ENCODE data around the gene PI16. TPM values are rescaled to one million over a fixed set of nuclear protein-coding genes. Genes with fewer than 3 reads are reported as not detected.

Gene PI16
- total RNA-seq, 1 donor from 2014 or later, result not detected

DNA sequence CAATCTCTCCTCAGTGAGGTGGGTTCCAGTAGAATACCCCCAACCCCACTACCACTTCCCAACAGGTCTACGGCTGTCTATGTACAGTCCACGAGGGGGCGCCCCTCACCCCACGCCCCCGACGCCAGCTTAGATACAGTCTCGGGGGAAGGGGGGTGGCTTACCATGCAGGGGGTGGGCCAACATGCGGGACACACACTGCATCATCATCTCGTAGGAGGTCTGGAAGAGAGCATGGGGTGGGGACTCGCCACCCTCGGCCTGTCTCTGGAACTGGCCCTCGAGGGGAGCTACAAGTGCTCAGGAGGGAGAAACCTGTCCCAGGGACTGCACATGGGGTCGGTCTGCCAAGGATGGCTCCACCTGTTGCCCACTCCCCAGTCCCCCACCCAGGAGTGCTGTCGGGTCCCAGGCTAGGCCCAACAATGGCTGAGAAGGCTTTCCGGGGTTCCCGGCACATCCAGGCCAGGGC lies 23.0 kb downstream of the PI16 start:
- no peak overlapping the region for H3K4me3 Mint-ChIP-seq
- H3K27ac Mint-ChIP-seq, result no peak overlapping the region
- H3K9me3 Mint-ChIP-seq, result no peaks in the 10 kb centered on the region
- H3K36me3 Mint-ChIP-seq, result peaks cover 23% of the 10 kb centered on the region
- H3K4me1 Mint-ChIP-seq (ENCODE audit: unreplicated experiment), result peaks cover 24% of the 10 kb centered on the region
- H3K27me3 Mint-ChIP-seq, result no peaks in the 10 kb centered on the region
- TF ChIP-seq, protein P1, sequence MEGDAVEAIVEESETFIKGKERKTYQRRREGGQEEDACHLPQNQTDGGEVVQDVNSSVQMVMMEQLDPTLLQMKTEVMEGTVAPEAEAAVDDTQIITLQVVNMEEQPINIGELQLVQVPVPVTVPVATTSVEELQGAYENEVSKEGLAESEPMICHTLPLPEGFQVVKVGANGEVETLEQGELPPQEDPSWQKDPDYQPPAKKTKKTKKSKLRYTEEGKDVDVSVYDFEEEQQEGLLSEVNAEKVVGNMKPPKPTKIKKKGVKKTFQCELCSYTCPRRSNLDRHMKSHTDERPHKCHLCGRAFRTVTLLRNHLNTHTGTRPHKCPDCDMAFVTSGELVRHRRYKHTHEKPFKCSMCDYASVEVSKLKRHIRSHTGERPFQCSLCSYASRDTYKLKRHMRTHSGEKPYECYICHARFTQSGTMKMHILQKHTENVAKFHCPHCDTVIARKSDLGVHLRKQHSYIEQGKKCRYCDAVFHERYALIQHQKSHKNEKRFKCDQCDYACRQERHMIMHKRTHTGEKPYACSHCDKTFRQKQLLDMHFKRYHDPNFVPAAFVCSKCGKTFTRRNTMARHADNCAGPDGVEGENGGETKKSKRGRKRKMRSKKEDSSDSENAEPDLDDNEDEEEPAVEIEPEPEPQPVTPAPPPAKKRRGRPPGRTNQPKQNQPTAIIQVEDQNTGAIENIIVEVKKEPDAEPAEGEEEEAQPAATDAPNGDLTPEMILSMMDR (conservative IDR thresholded peaks at IDR 0.05), result peak; percentile 56
- DNase-seq (ENCODE audit: extremely low spot score, unreplicated experiment), result no peak

DNA sequence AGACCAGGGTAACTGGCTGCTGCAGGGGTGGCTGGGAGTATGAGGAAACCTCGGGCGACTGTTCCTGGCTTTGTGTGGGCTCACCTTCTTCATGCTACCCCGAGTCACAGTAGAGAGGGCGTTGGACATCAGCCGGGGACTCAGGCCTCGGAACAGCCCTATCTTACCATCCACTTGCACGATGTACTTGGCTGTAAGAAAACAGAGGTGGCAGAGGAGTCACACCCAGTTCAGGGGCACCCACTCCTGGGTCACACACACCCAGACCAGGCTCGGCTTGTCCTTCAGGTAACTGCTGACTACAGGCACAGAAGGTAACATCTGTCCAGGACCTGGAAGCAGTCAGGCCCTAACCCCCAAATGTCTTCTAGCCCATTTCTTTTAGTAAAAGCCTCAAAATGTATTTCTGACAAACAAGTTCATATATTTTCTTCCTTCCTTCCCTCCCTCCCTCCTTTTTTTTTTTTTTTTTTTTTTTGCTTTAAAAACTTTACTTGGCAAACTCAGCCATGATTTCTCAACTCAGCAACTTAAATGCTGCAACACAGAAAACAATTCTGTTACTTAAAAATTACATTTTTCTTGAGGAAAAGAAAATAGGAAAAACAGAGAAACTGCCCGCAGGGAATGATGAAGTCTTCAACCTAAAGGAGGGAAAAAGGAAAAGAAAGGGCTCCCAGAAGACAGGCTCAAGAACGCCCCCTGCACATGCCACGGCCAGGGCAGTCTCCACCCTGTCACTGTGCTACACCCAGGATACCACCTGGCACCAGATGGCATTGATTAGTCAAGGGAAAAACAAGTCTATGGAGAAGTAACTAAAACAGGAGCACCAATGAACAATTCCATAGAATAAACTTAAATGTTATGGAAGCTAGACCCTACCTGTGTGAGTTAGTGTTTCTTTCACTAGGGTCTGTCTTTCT lies 24.1 kb downstream of the PI16 start:
- no peaks in the 10 kb centered on the region for H3K27me3 Mint-ChIP-seq

DNA sequence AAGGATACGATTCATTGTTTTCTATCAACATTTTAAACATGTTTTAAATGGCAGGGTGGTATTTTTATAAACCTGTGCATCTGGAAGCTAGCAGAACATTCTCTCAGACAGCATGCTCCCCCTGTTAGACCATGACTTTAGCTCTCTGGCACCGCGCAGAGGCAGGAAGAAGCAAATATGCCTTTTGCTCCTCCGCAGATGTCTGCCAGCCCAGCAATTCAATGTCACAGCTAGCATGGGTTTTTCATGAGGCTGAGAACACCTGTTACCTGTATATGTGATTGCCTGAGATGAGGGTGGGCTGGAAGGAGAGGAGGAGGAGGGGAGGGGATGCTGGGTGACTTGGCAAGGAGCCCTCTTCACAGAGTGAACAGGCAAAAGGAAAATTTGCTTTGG lies 24.8 kb downstream of the PI16 start:
- Mint-ChIP-seq H3K4me1 (ENCODE audit: unreplicated experiment) (peaks cover 24% of the 10 kb centered on the region), H3K27me3 (no peaks in the 10 kb centered on the region), H3K4me3 (no peak overlapping the region), H3K9me3 (no peaks in the 10 kb centered on the region), H3K27ac (peak overlapping the region; percentile 4), H3K36me3 (peaks cover 15% of the 10 kb centered on the region)
- DNase-seq (ENCODE audit: extremely low spot score, unreplicated experiment), result no peak
- TF ChIP-seq, protein P1 (conservative IDR thresholded peaks at IDR 0.05), result peak; percentile 48

More for the DNA sequence above, 24.1 kb downstream of the PI16 start:
- no peak for DNase-seq (ENCODE audit: extremely low spot score, unreplicated experiment)
- Mint-ChIP-seq H3K9me3 (no peaks in the 10 kb centered on the region), H3K27ac (peak overlapping the region; percentile 4), H3K4me1 (ENCODE audit: unreplicated experiment) (peaks cover 24% of the 10 kb centered on the region), H3K4me3 (no peak overlapping the region), H3K36me3 (peaks cover 17% of the 10 kb centered on the region)
- TF ChIP-seq, protein P1 (conservative IDR thresholded peaks at IDR 0.05), result no peak

DNA sequence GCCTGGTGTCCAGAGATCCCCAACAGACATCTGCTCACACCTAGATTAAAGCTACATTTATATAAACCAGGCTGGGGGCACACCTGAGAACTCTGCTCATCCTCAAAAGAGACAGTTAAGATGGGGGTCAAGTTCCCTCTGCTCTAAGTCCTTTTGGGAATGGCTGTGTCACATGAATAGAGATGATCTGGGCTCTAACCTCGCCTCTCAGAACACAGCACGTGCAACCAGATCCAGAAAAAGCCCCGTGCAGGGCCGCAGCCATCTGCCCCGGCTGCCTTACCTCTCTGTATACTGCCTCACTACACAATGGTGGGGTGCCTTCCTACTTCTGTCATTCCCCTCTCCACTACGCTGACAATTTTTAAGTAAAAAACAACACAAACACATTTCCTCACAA lies 25.6 kb downstream of the PI16 start:
- H3K27ac Mint-ChIP-seq, result peak overlapping the region; percentile 22
- peak overlapping the region; percentile 18 for H3K4me3 Mint-ChIP-seq
- no peak for DNase-seq (ENCODE audit: extremely low spot score, unreplicated experiment)

GRCh38 chr6:36980876-36981619 lies 26.5 kb downstream of the PI16 start:
- Mint-ChIP-seq H3K27ac (peak overlapping the region; percentile 22), H3K4me3 (no peak overlapping the region), H3K27me3 (no peaks in the 10 kb centered on the region), H3K4me1 (ENCODE audit: unreplicated experiment) (peaks cover 24% of the 10 kb centered on the region), H3K9me3 (no peaks in the 10 kb centered on the region), H3K36me3 (peaks cover 10% of the 10 kb centered on the region)
- DNase-seq (ENCODE audit: extremely low spot score, unreplicated experiment), result no peak
- TF ChIP-seq, protein P1 (conservative IDR thresholded peaks at IDR 0.05), result no peak

More for the DNA sequence above, 25.6 kb downstream of the PI16 start:
- H3K9me3 Mint-ChIP-seq, result no peaks in the 10 kb centered on the region
- H3K27me3 Mint-ChIP-seq, result no peaks in the 10 kb centered on the region
- peaks cover 13% of the 10 kb centered on the region for H3K36me3 Mint-ChIP-seq
- H3K4me1 Mint-ChIP-seq (ENCODE audit: unreplicated experiment), result peaks cover 24% of the 10 kb centered on the region
- TF ChIP-seq, protein P1 (conservative IDR thresholded peaks at IDR 0.05), result no peak
